ENCODE measurements around the gene LIG4.

LIG4 gene

GRCh38 chr13:108158746-108159145 lies 56.6 kb downstream of the LIG4 start:
- POLR2A ChIA-PET = no interaction called here
- H3K36me3 ChIP-seq (ENCODE audit: control insufficient read depth in 2 of 2, insufficient read depth in 1 of 2, low read length in 2 of 2) = no peaks in the 10 kb centered on the region
- H3K4me1 ChIP-seq (ENCODE audit: control insufficient read depth, insufficient read depth, low read length) = no peaks in the 10 kb centered on the region
- TF ChIP-seq ZNF350 (tag by site-specific recombination; IDR thresholded peaks at IDR 0.05) (no peak), ZSCAN4 (tag by site-specific recombination; IDR thresholded peaks at IDR 0.05) (no peak), SP2 (tag by site-specific recombination; IDR thresholded peaks at IDR 0.05) (no peak), ZNF658 (tag by site-specific recombination; IDR thresholded peaks at IDR 0.05) (no peak), KLF1 (tag by site-specific recombination; IDR thresholded peaks at IDR 0.05) (no peak), ZNF24 (tag by site-specific recombination; IDR thresholded peaks at IDR 0.05) (no peak), ZNF132 (tag by site-specific recombination; IDR thresholded peaks at IDR 0.05; ENCODE audit: borderline replicate concordance) (no peak), ZNF473 (tag by site-specific recombination; IDR thresholded peaks at IDR 0.05) (no peak), ZNF624 (tag by site-specific recombination; IDR thresholded peaks at IDR 0.05) (no peak), ZFHX2 (tag by site-specific recombination; conservative IDR thresholded peaks at IDR 0.05) (no peak), SP3 (tag by site-specific recombination; IDR thresholded peaks at IDR 0.05) (no peak), ZNF549 (tag by site-specific recombination; IDR thresholded peaks at IDR 0.05) (no peak), ZNF529 (tag by site-specific recombination; IDR thresholded peaks at IDR 0.05; ENCODE audit: insufficient replicate concordance) (no peak), ZNF623 (tag by site-specific recombination; IDR thresholded peaks at IDR 0.05) (no peak), PRDM2 (tag by site-specific recombination; IDR thresholded peaks at IDR 0.05; ENCODE audit: borderline replicate concordance) (no peak), ZNF423 (tag by site-specific recombination; IDR thresholded peaks at IDR 0.05) (no peak), ZNF560 (tag by site-specific recombination; IDR thresholded peaks at IDR 0.05; ENCODE audit: borderline replicate concordance) (no peak)
- H3K4me3 ChIP-seq (ENCODE audit: low read depth, low read length) = no peak overlapping the region
- no peaks in the 10 kb centered on the region for H3K9me3 ChIP-seq (ENCODE audit: control insufficient read depth, insufficient read depth, low read depth, low read length)
- H3K27ac ChIP-seq (ENCODE audit: extremely low read depth, low read depth, low read length) = no peak overlapping the region
- CTCF ChIA-PET = no interaction called here

All from HEK293 (cell line).